GM23338 (cell line): Measurements from ENCODE around the gene HIVEP3. TPM values are rescaled to one million over a fixed set of nuclear protein-coding genes. Genes with fewer than 3 reads are reported as not detected.
"Not testable (repeated sequence)": the region's sequence is repeated elsewhere in the genome, so short reads cannot be mapped to it uniquely, and the experiment has no call there.

Experiments
- ATAC-seq: fragments of 200-7000 bp; cut with Tn5 transposase; 3 replicates; pipeline ENCODE4 v1.9.1; 2020
- DNase-seq: peaks from one replicate; pipeline ENCODE4 v3.0.0-alpha.2; 2015; ENCODE audit warnings: low spot score
- H2AFZ ChIP-seq: fragments of 200-600 bp; sonication (generic); 2 replicates; pipeline ENCODE4 v1.8.0; 2016; ENCODE audit warnings: antibody characterized with exemption, mild to moderate bottlenecking, moderate library complexity
- H3F3A ChIP-seq: fragments of 200-600 bp; sonication (generic); replicated peaks from 2 replicates; pipeline ENCODE4 v1.8.0; 2017; ENCODE audit warnings: antibody characterized with exemption, mixed run types, low read depth
- H3K27ac ChIP-seq: fragments of 200-600 bp; sonication (generic); 2 replicates; pipeline ENCODE4 v1.6.1; 2016; ENCODE audit warnings: low read depth
- H3K27me3 ChIP-seq: fragments of 200-600 bp; sonication (generic); 2 replicates; pipeline ENCODE4 v1.8.0; 2016; ENCODE audit warnings: mild to moderate bottlenecking, mixed run types, moderate library complexity; ENCODE audit not compliant: insufficient read depth
- H3K36me3 ChIP-seq: fragments of 200-600 bp; sonication (generic); 2 replicates; pipeline ENCODE4 v1.8.0; 2016; ENCODE audit warnings: mild to moderate bottlenecking; ENCODE audit not compliant: insufficient read depth
- H3K4me1 ChIP-seq: fragments of 200-600 bp; sonication (generic); 2 replicates; pipeline ENCODE4 v1.8.0; 2016; ENCODE audit warnings: mild to moderate bottlenecking, moderate library complexity; ENCODE audit not compliant: insufficient read depth
- H3K4me2 ChIP-seq: fragments of 200-600 bp; sonication (generic); 2 replicates; pipeline ENCODE4 v1.7.1; 2017; ENCODE audit warnings: mixed run types
- H3K4me3 ChIP-seq: fragments of 200-600 bp; sonication (generic); 2 replicates; pipeline ENCODE4 v1.6.1; 2016; ENCODE audit warnings: mixed run types
- H3K79me2 ChIP-seq: fragments of 200-600 bp; sonication (generic); replicated peaks from 2 replicates; pipeline ENCODE4 v1.8.0; 2017; ENCODE audit warnings: mild to moderate bottlenecking; ENCODE audit not compliant: insufficient read depth
- H3K9me2 ChIP-seq: fragments of 200-600 bp; sonication (generic); 2 replicates; pipeline ENCODE4 v1.8.0; 2017; ENCODE audit not compliant: insufficient read depth
- H4K20me1 ChIP-seq: fragments of 200-600 bp; sonication (generic); replicated peaks from 2 replicates; pipeline ENCODE4 v1.8.0; 2017; ENCODE audit warnings: mild to moderate bottlenecking; ENCODE audit not compliant: insufficient read depth
- H3K27ac Mint-ChIP-seq: 2 replicates; pipeline ENCODE4 v1.8.0; 2020; ENCODE audit warnings: inconsistent platforms, mild to moderate bottlenecking, moderate library complexity, mixed read lengths
- H3K27me3 Mint-ChIP-seq: 3 replicates; pipeline ENCODE4 v1.8.0; 2022; ENCODE audit warnings: low read depth, mild to moderate bottlenecking, moderate library complexity, mixed read lengths, inconsistent platforms; ENCODE audit not compliant: insufficient read depth, poor library complexity
- H3K36me3 Mint-ChIP-seq: 3 replicates; pipeline ENCODE4 v1.8.0; 2021; ENCODE audit warnings: low read depth, mild to moderate bottlenecking, inconsistent platforms, moderate library complexity, mixed read lengths
- H3K4me1 Mint-ChIP-seq: 3 replicates; pipeline ENCODE4 v1.8.0; 2020; ENCODE audit warnings: mild to moderate bottlenecking, inconsistent platforms, mixed read lengths
- H3K4me3 Mint-ChIP-seq: 3 replicates; pipeline ENCODE4 v1.8.0; 2021; ENCODE audit warnings: moderate library complexity, mild to moderate bottlenecking, inconsistent platforms, mixed read lengths
- H3K9me3 Mint-ChIP-seq: 3 replicates; pipeline ENCODE4 v1.8.0; 2020; ENCODE audit warnings: moderate library complexity, mild to moderate bottlenecking, inconsistent platforms, mixed read lengths
- CREB1 ChIP-seq: fragments of 250-450 bp; sonication (Bioruptor Pico); IDR thresholded peaks from 2 replicates; pipeline ENCODE4 v1.5.0; 2020; ENCODE audit warnings: low read depth, mild to moderate bottlenecking, moderate library complexity
- CTCF ChIP-seq, 2 experiments: fragments of 200-600 bp in 1 of 2; sonication (generic) in 1 of 2; conservative IDR thresholded peaks; 2 replicates each; pipeline versions ENCODE4 v1.5.1 to v1.6.1; 2016 to 2017; ENCODE audit warnings: antibody characterized with exemption in 2 of 2, low read depth in 2 of 2, mild to moderate bottlenecking in 2 of 2, moderate library complexity in 1 of 2
- EZH2 ChIP-seq: fragments of 200-600 bp; sonication (generic); IDR thresholded peaks from one replicate; pipeline ENCODE4 v1.8.0; 2017; ENCODE audit warnings: antibody characterized with exemption, mild to moderate bottlenecking, low read depth; ENCODE audit not compliant: unreplicated experiment
- EZH2phosphoT487 ChIP-seq: fragments of 200-600 bp; sonication (generic); IDR thresholded peaks from one replicate; pipeline ENCODE4 v1.8.1; 2018; ENCODE audit warnings: antibody characterized with exemption; ENCODE audit not compliant: unreplicated experiment
- JUNB ChIP-seq: IDR thresholded peaks from one replicate; pipeline ENCODE4 v1.6.1; 2016; ENCODE audit warnings: antibody characterized with exemption; ENCODE audit not compliant: unreplicated experiment
- POLR2AphosphoS5 ChIP-seq: IDR thresholded peaks from 2 replicates; pipeline ENCODE4 v1.6.1; 2016; ENCODE audit warnings: antibody characterized with exemption, low read depth
- STAT1 ChIP-seq: IDR thresholded peaks from one replicate; pipeline ENCODE4 v1.6.1; 2016; ENCODE audit warnings: antibody characterized with exemption; ENCODE audit not compliant: unreplicated experiment
- polyA plus RNA-seq: library from polyadenylated mRNA; unstranded; fragments of >200 nt; fragmentation: Nextera tagmentation; extraction: Ambion mirVana; gene quantifications from 2 replicates; pipeline ENCODE4 v1.2.1, GENCODE V29; 2016
- total RNA-seq: library from RNA; depleted of rRNA; stranded (reverse); fragments of >200 nt; shearing (Covaris generic); gene quantifications from 2 replicates; pipeline ENCODE4 v1.2.3, GENCODE V29; 2014
- TF ChIP-seq, protein P1 (sequence below): IDR thresholded peaks from one replicate; pipeline ENCODE4 v1.6.1; 2018; ENCODE audit warnings: antibody characterized with exemption; ENCODE audit not compliant: unreplicated experiment

Gene HIVEP3
- total and polyA plus RNA-seq, 2 experiments from 2014 or later, result 0.14 to 0.24 TPM

- not testable (repeated sequence) for ATAC-seq, H2AFZ ChIP-seq, H3K27ac ChIP-seq, H3K4me1 Mint-ChIP-seq, H3K9me2 ChIP-seq, H3F3A ChIP-seq, H3K4me3 ChIP-seq, H3K36me3 ChIP-seq, H3K4me1 ChIP-seq, H4K20me1 ChIP-seq, H3K27me3 ChIP-seq, H3K27ac Mint-ChIP-seq, H3K4me3 Mint-ChIP-seq, H3K4me2 ChIP-seq, H3K27me3 Mint-ChIP-seq, H3K79me2 ChIP-seq, DNase-seq
- Mint-ChIP-seq H3K9me3 (peaks cover 31% of the 10 kb centered on the region), H3K36me3 (peaks cover 13% of the 10 kb centered on the region; the same call in 1 of the 3 replicates)
Measured at GRCh38 chr1:41945946-41946345, 27.2 kb upstream of the HIVEP3 start.

DNA sequence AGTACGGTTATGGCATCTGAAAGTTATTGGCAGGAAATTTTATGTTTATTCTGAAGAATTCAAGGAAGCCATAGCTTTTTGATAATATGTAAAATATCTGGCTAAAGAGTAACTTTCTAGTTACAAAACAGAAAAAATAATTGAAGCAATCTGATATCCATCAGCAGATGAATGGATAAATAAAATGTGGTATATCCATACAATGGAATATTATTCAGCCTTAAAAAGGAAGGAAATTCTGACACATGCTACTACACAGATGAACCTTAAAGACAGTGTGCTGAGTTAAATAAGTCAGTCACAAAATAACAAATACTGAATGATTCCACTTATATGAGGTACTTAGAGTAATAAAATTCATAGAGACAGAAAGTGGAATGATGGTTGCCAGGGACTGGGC, 25.0 kb upstream of the HIVEP3 start:
- H3K36me3 Mint-ChIP-seq, result 0 out of 3 replicates have a peak, but pooled peaks cover 3% of the 10 kb centered on the region

More for the DNA sequence above, 25.0 kb upstream of the HIVEP3 start:
- Histone ChIP-seq H3K4me2 (no peak overlapping the region), H3K79me2 (no peaks in the 10 kb centered on the region), H3K27me3 (no peaks in the 10 kb centered on the region), H3K27ac (no peak overlapping the region), H3K9me2 (no peaks in the 10 kb centered on the region), H3K4me1 (no peaks in the 10 kb centered on the region), H2AFZ (no peak overlapping the region), H3K4me3 (no peak overlapping the region), H4K20me1 (no peaks in the 10 kb centered on the region), H3K36me3 (0 out of 2 replicates have a peak, but pooled peaks cover 2% of the 10 kb centered on the region), H3F3A (no peaks in the 10 kb centered on the region)
- Mint-ChIP-seq H3K9me3 (peaks cover 18% of the 10 kb centered on the region), H3K27ac (no peak overlapping the region), H3K27me3 (peaks cover 4% of the 10 kb centered on the region), H3K4me3 (no peak overlapping the region), H3K4me1 (no peaks in the 10 kb centered on the region)
- DNase-seq (no peak), ATAC-seq (no peak)
- TF ChIP-seq EZH2phosphoT487 (no peak), CTCF (conservative IDR thresholded peaks at IDR 0.05; ENCODE audit: low read depth in 2 of 2) (no peak), JUNB (no peak), STAT1 (no peak), CREB1 (CRISPR knock-in tag) (no peak), POLR2AphosphoS5 (no peak), EZH2 (no peak)
- TF ChIP-seq, protein P1, sequence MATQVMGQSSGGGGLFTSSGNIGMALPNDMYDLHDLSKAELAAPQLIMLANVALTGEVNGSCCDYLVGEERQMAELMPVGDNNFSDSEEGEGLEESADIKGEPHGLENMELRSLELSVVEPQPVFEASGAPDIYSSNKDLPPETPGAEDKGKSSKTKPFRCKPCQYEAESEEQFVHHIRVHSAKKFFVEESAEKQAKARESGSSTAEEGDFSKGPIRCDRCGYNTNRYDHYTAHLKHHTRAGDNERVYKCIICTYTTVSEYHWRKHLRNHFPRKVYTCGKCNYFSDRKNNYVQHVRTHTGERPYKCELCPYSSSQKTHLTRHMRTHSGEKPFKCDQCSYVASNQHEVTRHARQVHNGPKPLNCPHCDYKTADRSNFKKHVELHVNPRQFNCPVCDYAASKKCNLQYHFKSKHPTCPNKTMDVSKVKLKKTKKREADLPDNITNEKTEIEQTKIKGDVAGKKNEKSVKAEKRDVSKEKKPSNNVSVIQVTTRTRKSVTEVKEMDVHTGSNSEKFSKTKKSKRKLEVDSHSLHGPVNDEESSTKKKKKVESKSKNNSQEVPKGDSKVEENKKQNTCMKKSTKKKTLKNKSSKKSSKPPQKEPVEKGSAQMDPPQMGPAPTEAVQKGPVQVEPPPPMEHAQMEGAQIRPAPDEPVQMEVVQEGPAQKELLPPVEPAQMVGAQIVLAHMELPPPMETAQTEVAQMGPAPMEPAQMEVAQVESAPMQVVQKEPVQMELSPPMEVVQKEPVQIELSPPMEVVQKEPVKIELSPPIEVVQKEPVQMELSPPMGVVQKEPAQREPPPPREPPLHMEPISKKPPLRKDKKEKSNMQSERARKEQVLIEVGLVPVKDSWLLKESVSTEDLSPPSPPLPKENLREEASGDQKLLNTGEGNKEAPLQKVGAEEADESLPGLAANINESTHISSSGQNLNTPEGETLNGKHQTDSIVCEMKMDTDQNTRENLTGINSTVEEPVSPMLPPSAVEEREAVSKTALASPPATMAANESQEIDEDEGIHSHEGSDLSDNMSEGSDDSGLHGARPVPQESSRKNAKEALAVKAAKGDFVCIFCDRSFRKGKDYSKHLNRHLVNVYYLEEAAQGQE, result no peak
